Neuronal stem cell (in vitro differentiated cells): Measurements from ENCODE around the gene AHRR.
A peak's percentile ranks its signal among the peaks of the same experiment; 100 is the strongest.

ENCODE experiments used
- DNase-seq: peaks from one replicate; pipeline ENCODE4 v3.0.0-alpha.2; 2013; ENCODE audit warnings: low spot score
- H2AFZ ChIP-seq: one replicate; pipeline ENCODE4 v1.6.1; 2013; ENCODE audit warnings: mild to moderate bottlenecking, low read length, inconsistent platforms
- H2AK5ac ChIP-seq: 2 replicates; pipeline ENCODE4 v1.6.1; 2013; ENCODE audit warnings: low read depth, mild to moderate bottlenecking, inconsistent platforms, low read length, moderate library complexity, mixed read lengths
- H2BK120ac ChIP-seq: 2 replicates; pipeline ENCODE4 v1.6.1; 2013; ENCODE audit warnings: low read depth, mild to moderate bottlenecking, inconsistent platforms, low read length, moderate library complexity, mixed read lengths
- H2BK12ac ChIP-seq: one replicate; pipeline ENCODE4 v1.6.1; 2013; ENCODE audit warnings: low read length, inconsistent platforms
- H2BK15ac ChIP-seq: 2 replicates; pipeline ENCODE4 v1.6.1; 2013; ENCODE audit warnings: mild to moderate bottlenecking, low read length, inconsistent platforms, mixed read lengths
- H2BK5ac ChIP-seq: one replicate; pipeline ENCODE4 v1.6.1; 2013; ENCODE audit warnings: inconsistent platforms, mild to moderate bottlenecking, low read length, moderate library complexity
- H3K14ac ChIP-seq: one replicate; pipeline ENCODE4 v1.6.1; 2013; ENCODE audit warnings: low read length, inconsistent platforms
- H3K18ac ChIP-seq: 2 replicates; pipeline ENCODE4 v1.6.1; 2013; ENCODE audit warnings: low read length, inconsistent platforms
- H3K23ac ChIP-seq: 2 replicates; pipeline ENCODE4 v1.6.1; 2013; ENCODE audit warnings: low read depth, mild to moderate bottlenecking, mixed read lengths, low read length, inconsistent platforms; ENCODE audit not compliant: poor library complexity
- H3K27ac ChIP-seq: replicated peaks from 3 replicates; pipeline ENCODE4 v1.5.1; 2013; ENCODE audit warnings: low read length, inconsistent platforms
- H3K27me3 ChIP-seq, 3 experiments: 2 replicates each; pipeline ENCODE4 v1.6.1; 2013; ENCODE audit warnings: low read length in 3 of 3, mild to moderate bottlenecking in 2 of 3, inconsistent platforms in 1 of 3, low read depth in 1 of 3, mixed read lengths in 1 of 3, moderate library complexity in 1 of 3; ENCODE audit not compliant: control insufficient read depth in 3 of 3, insufficient read depth in 3 of 3
- H3K36me3 ChIP-seq, 2 donors: replicated peaks in 1 of 2; 2 replicates each; pipeline ENCODE4 v1.6.1; 2013; ENCODE audit warnings: low read length in 2 of 2; ENCODE audit not compliant: control insufficient read depth in 2 of 2, insufficient read depth in 2 of 2
- H3K4ac ChIP-seq: 2 replicates; pipeline ENCODE4 v1.6.1; 2013; ENCODE audit warnings: inconsistent platforms, mild to moderate bottlenecking, low read length, moderate library complexity
- H3K4me1 ChIP-seq, 2 donors: 1 replicate in 1 of 2; 2 replicates in 1 of 2; pipeline ENCODE4 v1.6.1; 2013; ENCODE audit warnings: low read length in 2 of 2, low read depth in 1 of 2; ENCODE audit not compliant: control insufficient read depth in 2 of 2, insufficient read depth in 1 of 2
- H3K4me2 ChIP-seq: one replicate; pipeline ENCODE4 v1.6.1; 2013; ENCODE audit warnings: mild to moderate bottlenecking, low read length, inconsistent platforms; ENCODE audit not compliant: insufficient read depth, poor library complexity, severe bottlenecking
- H3K4me3 ChIP-seq, 2 donors: 2 replicates each; pipeline ENCODE4 v1.5.1; 2013; ENCODE audit warnings: low read length in 2 of 2, mild to moderate bottlenecking in 2 of 2, inconsistent platforms in 1 of 2, moderate library complexity in 1 of 2
- H3K79me1 ChIP-seq: one replicate; pipeline ENCODE4 v1.6.1; 2013; ENCODE audit warnings: low read depth, mild to moderate bottlenecking, inconsistent platforms, low read length, moderate library complexity
- H3K9ac ChIP-seq: one replicate; pipeline ENCODE4 v1.6.1; 2013; ENCODE audit warnings: mild to moderate bottlenecking, low read depth, low read length, inconsistent platforms; ENCODE audit not compliant: poor library complexity
- H3K9me3 ChIP-seq, 2 donors: replicated peaks in 1 of 2; 2 replicates each; pipeline versions ENCODE3 to v1.6.1; 2013; ENCODE audit warnings: low read length in 2 of 2, mild to moderate bottlenecking in 2 of 2, inconsistent platforms in 1 of 2, low read depth in 1 of 2, mixed read lengths in 1 of 2, moderate library complexity in 1 of 2; ENCODE audit not compliant: control insufficient read depth in 2 of 2, insufficient read depth in 1 of 2
- H4K8ac ChIP-seq: one replicate; pipeline ENCODE4 v1.6.1; 2013; ENCODE audit warnings: low read depth, mild to moderate bottlenecking, inconsistent platforms, low read length, moderate library complexity
- H4K91ac ChIP-seq: one replicate; pipeline ENCODE4 v1.6.1; 2013; ENCODE audit warnings: low read length, low read depth, mild to moderate bottlenecking, inconsistent platforms; ENCODE audit not compliant: poor library complexity
- WGBS, 2 donors: extraction: QIAGEN DNeasy Blood & Tissue Kit; methylation state at CpG; one replicate each; pipeline ENCODE4 v1.1.7; 2013; ENCODE audit warnings: missing lambda C conversion rate in 2 of 2, mixed read lengths in 1 of 2; ENCODE audit not compliant: insufficient read length in 2 of 2, insufficient replicate concordance in 1 of 2; ENCODE audit errors: extremely low coverage in 2 of 2; 5-methylcytosine and 5-hydroxymethylcytosine counted together

The AHRR gene

GRCh38 chr5:470961-471749 is 149.6 kb downstream of the AHRR start:
- no peaks in the 10 kb centered on the region for H3K9me3 ChIP-seq
- no peak overlapping the region for H3K18ac ChIP-seq
- H3K23ac ChIP-seq, result peak overlapping the region; percentile 69
- H3K79me1 ChIP-seq, result peaks cover 8% of the 10 kb centered on the region
- H3K9ac ChIP-seq, result no peak overlapping the region
- peak overlapping the region in 1 of 2 donors; percentile 86 for H3K4me3 ChIP-seq
- H3K14ac ChIP-seq, result peak overlapping the region; percentile 25
- no peak overlapping the region for H3K4me2 ChIP-seq
- no peak overlapping the region for H4K91ac ChIP-seq
- no peak overlapping the region for H2AFZ ChIP-seq
- H3K27me3 ChIP-seq, result peaks cover 0 to 23% (median 8%) of the 10 kb centered on the region in 3 experiments
- H3K27ac ChIP-seq, result no peak overlapping the region
- no peak overlapping the region for H2BK5ac ChIP-seq
- H2BK15ac ChIP-seq, result no peak overlapping the region
- H3K4me1 ChIP-seq, result peaks cover 9 to 10% of the 10 kb centered on the region in 2 donors
- H2BK120ac ChIP-seq, result no peak overlapping the region
- no peak for DNase-seq
- H3K36me3 ChIP-seq, result peaks cover 6 to 36% of the 10 kb centered on the region in 2 donors
- peak overlapping the region; percentile 23 for H2BK12ac ChIP-seq
- H4K8ac ChIP-seq, result no peak overlapping the region
- no CpG with 5 or more reads among the region's 31 CpGs for WGBS, 2 donors
- H2AK5ac ChIP-seq, result no peak overlapping the region
- H3K4ac ChIP-seq, result no peak overlapping the region

- H2AFZ ChIP-seq, result no peak overlapping the region
- no peak overlapping the region for H3K4ac ChIP-seq
- no peak for DNase-seq
- H2BK5ac ChIP-seq, result no peak overlapping the region
- H3K36me3 ChIP-seq, result peaks cover 3 to 32% of the 10 kb centered on the region in 2 donors
- no peaks in the 10 kb centered on the region for H3K9me3 ChIP-seq
- H3K79me1 ChIP-seq, result peaks cover 8% of the 10 kb centered on the region
- peaks cover 0 to 29% (median 8%) of the 10 kb centered on the region in 3 experiments for H3K27me3 ChIP-seq
- H2BK120ac ChIP-seq, result no peak overlapping the region
- peak overlapping the region; percentile 85 for H3K4me2 ChIP-seq
- H3K4me1 ChIP-seq, result peaks cover 9 to 10% of the 10 kb centered on the region in 2 donors
- no peak overlapping the region for H4K91ac ChIP-seq
- H3K4me3 ChIP-seq, result peak overlapping the region; percentile 82 to 86
- H3K27ac ChIP-seq, result no peak overlapping the region
- no peak overlapping the region for H2BK12ac ChIP-seq
- H4K8ac ChIP-seq, result no peak overlapping the region
- no peak overlapping the region for H3K14ac ChIP-seq
- H3K23ac ChIP-seq, result no peak overlapping the region
- WGBS, 2 donors, result no CpG with 5 or more reads among the region's 6 CpGs
- H2BK15ac ChIP-seq, result no peak overlapping the region
- no peak overlapping the region for H3K18ac ChIP-seq
- peak overlapping the region; percentile 92 for H2AK5ac ChIP-seq
- no peak overlapping the region for H3K9ac ChIP-seq
Measured at GRCh38 chr5:471750-472058, 150.2 kb downstream of the AHRR start.

- Histone ChIP-seq H4K91ac (peak overlapping the region; percentile 95), H2BK5ac (no peak overlapping the region), H2BK120ac (no peak overlapping the region), H3K4me1 (peaks cover 9 to 10% of the 10 kb centered on the region in 2 donors), H3K4me2 (peak overlapping the region; percentile 85), H3K4ac (peak overlapping the region; percentile 77), H3K36me3 (peaks cover 3 to 27% of the 10 kb centered on the region in 2 donors), H3K18ac (peak overlapping the region; percentile 98), H2BK12ac (no peak overlapping the region), H3K23ac (peak overlapping the region; percentile 99), H3K9me3 (no peaks in the 10 kb centered on the region), H3K27me3 (peaks cover 0 to 32% (median 8%) of the 10 kb centered on the region in 3 experiments), H3K9ac (peak overlapping the region; percentile 85), H2BK15ac (no peak overlapping the region), H4K8ac (no peak overlapping the region), H3K14ac (peak overlapping the region; percentile 63), H2AK5ac (peak overlapping the region; percentile 92), H3K27ac (no peak overlapping the region), H3K4me3 (peak overlapping the region; percentile 82 to 86), H3K79me1 (peaks cover 10% of the 10 kb centered on the region), H2AFZ (peak overlapping the region; percentile 95)
- no CpG with 5 or more reads among the region's 30 CpGs for WGBS, 2 donors
- DNase-seq, result no peak
Measured at GRCh38 chr5:472076-472655, 150.7 kb downstream of the AHRR start.
